Activated naive CD8-positive, alpha-beta T cell treated with anti-CD3 and anti-CD28 coated beads, Interleukin-2, amount 10 ng/mL, durations not matched to agents 7 days and 5 days (primary cell): ENCODE data around the gene LRRC45. TPM values are rescaled to one million over a fixed set of nuclear protein-coding genes. Genes with fewer than 3 reads are reported as not detected.
A peak's percentile ranks its signal among the peaks of the same experiment; 100 is the strongest.
"Not testable (repeated sequence)": the region's sequence is repeated elsewhere in the genome, so short reads cannot be mapped to it uniquely, and the experiment has no call there.

Experiments used
- ATAC-seq: fragments of 150-1000 bp; cut with Tn5 transposase; one replicate; pipeline ENCODE4 v1.10.0; 2021; ENCODE audit warnings: low read depth, moderate library complexity
- POLR2A ChIA-PET: fragments of 350-600 bp; sonication (Branson Sonifier 250); formaldehyde crosslinking; loops from one replicate; lab custom pipeline; 2021; ENCODE audit warnings: antibody characterized with exemption; lab: Charles Lee
- DNase-seq: peaks from one replicate; pipeline ENCODE4 v3.0.0; 2021
- H3K27ac Mint-ChIP-seq: one replicate; pipeline ENCODE4 v1.8.0; 2022; ENCODE audit warnings: mild to moderate bottlenecking, mixed read lengths
- H3K27me3 Mint-ChIP-seq: one replicate; pipeline ENCODE4 v1.8.0; 2022; ENCODE audit warnings: mild to moderate bottlenecking, moderate library complexity, mixed read lengths
- H3K36me3 Mint-ChIP-seq: one replicate; pipeline ENCODE4 v1.8.0; 2021; ENCODE audit warnings: mild to moderate bottlenecking, mixed read lengths
- H3K4me1 Mint-ChIP-seq: one replicate; pipeline ENCODE4 v1.8.0; 2021; ENCODE audit warnings: mixed read lengths
- H3K4me3 Mint-ChIP-seq: one replicate; pipeline ENCODE4 v1.8.0; 2022; ENCODE audit warnings: mild to moderate bottlenecking, moderate library complexity, mixed read lengths
- H3K9me3 Mint-ChIP-seq: one replicate; pipeline ENCODE4 v1.8.0; 2021; ENCODE audit warnings: mixed read lengths
- total RNA-seq, 2 experiments: library from RNA; stranded (reverse); gene quantifications; one replicate each; pipeline ENCODE4 v1.2.3, GENCODE V29; 2021

The LRRC45 gene
- total RNA-seq, 2 experiments from 2014 or later = 41.6 to 45.1 TPM

GRCh38 chr17:82034371-82035011, 11.4 kb downstream of the LRRC45 start:
- Mint-ChIP-seq H3K27ac (no peak overlapping the region), H3K4me3 (no peak overlapping the region), H3K4me1 (peaks cover 25% of the 10 kb centered on the region), H3K27me3 (no peaks in the 10 kb centered on the region), H3K9me3 (no peaks in the 10 kb centered on the region), H3K36me3 (peaks cover 12% of the 10 kb centered on the region)
- POLR2A ChIA-PET = interaction anchor here (1.0 kb wide), 1 partner anchor 64 kb away, joined by 4 read pairs; the partner anchor contains the start of gene FASN
- DNase-seq = no peak
- no peak for ATAC-seq

- POLR2A ChIA-PET = interaction anchor here (0.7 to 1.0 kb wide), 2 partner anchors 13 to 63 kb away, joined by 3 to 4 read pairs; partner anchors contain the start of genes CENPX, FASN and LRRC45
- no peak for DNase-seq
- H3K27ac Mint-ChIP-seq = no peak overlapping the region
- peaks cover 9% of the 10 kb centered on the region for H3K36me3 Mint-ChIP-seq
- no peaks in the 10 kb centered on the region for H3K9me3 Mint-ChIP-seq
- peak overlapping the region; percentile 29 for H3K4me3 Mint-ChIP-seq
- H3K4me1 Mint-ChIP-seq = peaks cover 21% of the 10 kb centered on the region
- no peaks in the 10 kb centered on the region for H3K27me3 Mint-ChIP-seq
- ATAC-seq = no peak
Observed at GRCh38 chr17:82035488-82035887, 12.4 kb downstream of the LRRC45 start.

GRCh38 chr17:82035956-82036633, 13.0 kb downstream of the LRRC45 start:
- POLR2A ChIA-PET = interaction anchor here (0.7 to 1.2 kb wide), 2 partner anchors 13 to 15 kb away, joined by 3 read pairs; partner anchors contain the start of genes CENPX and LRRC45
- ATAC-seq (no peak), DNase-seq (no peak)
- H3K4me3 Mint-ChIP-seq = peak overlapping the region; percentile 91
- H3K27me3 Mint-ChIP-seq = no peaks in the 10 kb centered on the region
- peaks cover 20% of the 10 kb centered on the region for H3K4me1 Mint-ChIP-seq
- H3K36me3 Mint-ChIP-seq = peaks cover 9% of the 10 kb centered on the region
- H3K9me3 Mint-ChIP-seq = no peaks in the 10 kb centered on the region
- H3K27ac Mint-ChIP-seq = no peak overlapping the region

GRCh38 chr17:82036634-82037091, 13.6 kb downstream of the LRRC45 start:
- H3K27me3 Mint-ChIP-seq = no peaks in the 10 kb centered on the region
- ATAC-seq = no peak
- peaks cover 20% of the 10 kb centered on the region for H3K4me1 Mint-ChIP-seq
- peak overlapping the region; percentile 91 for H3K4me3 Mint-ChIP-seq
- peaks cover 9% of the 10 kb centered on the region for H3K36me3 Mint-ChIP-seq
- H3K9me3 Mint-ChIP-seq = no peaks in the 10 kb centered on the region
- POLR2A ChIA-PET = interaction anchor here (1.2 to 1.6 kb wide), 2 partner anchors 14 to 266 kb away, joined by 3 to 4 read pairs; no protein-coding TSS in a partner anchor
- peak overlapping the region; percentile 54 for H3K27ac Mint-ChIP-seq
- no peak for DNase-seq

- peak within 1 kb of the TSS; percentile 91 for H3K4me3 Mint-ChIP-seq
- H3K36me3 Mint-ChIP-seq = peaks cover 9% of the 10 kb centered on the region
- ATAC-seq (peak; percentile 95), DNase-seq (peak; percentile 99)
- no peaks in the 10 kb centered on the region for H3K9me3 Mint-ChIP-seq
- H3K27me3 Mint-ChIP-seq = no peaks in the 10 kb centered on the region
- H3K4me1 Mint-ChIP-seq = peaks cover 20% of the 10 kb centered on the region
- peak within 1 kb of the TSS; percentile 95 for H3K27ac Mint-ChIP-seq
- POLR2A ChIA-PET = interaction anchor here (0.5 to 2.1 kb wide), 25 partner anchors 11 to 268 kb away, joined by 3 to 13 read pairs (median 4); partner anchors contain the start of genes ALYREF, ANAPC11, CENPX and DUS1L
Observed at GRCh38 chr17:82037092-82037888, 14.2 kb downstream of the LRRC45 start, which contains the start of gene DCXR. Gene DCXR, minus strand, starts transcription at chr17:82037697. Its CDS starts 15 bp downstream, at chr17:82037682.

- Mint-ChIP-seq H3K4me1 (peaks cover 20% of the 10 kb centered on the region), H3K27me3 (no peaks in the 10 kb centered on the region), H3K36me3 (peaks cover 8% of the 10 kb centered on the region), H3K9me3 (no peaks in the 10 kb centered on the region), H3K4me3 (peak overlapping the region; percentile 91), H3K27ac (peak overlapping the region; percentile 95)
- POLR2A ChIA-PET = interaction anchor here (0.5 to 2.1 kb wide), 24 partner anchors 10 to 267 kb away, joined by 3 to 13 read pairs (median 4); partner anchors contain the start of genes ALYREF, ANAPC11, CENPX and DUS1L
- ATAC-seq = no peak
- DNase-seq = no peak
Observed at GRCh38 chr17:82037889-82038195, 14.7 kb downstream of the LRRC45 start.

- not testable (repeated sequence) for DNase-seq, H3K36me3 Mint-ChIP-seq, H3K9me3 Mint-ChIP-seq, ATAC-seq, H3K27ac Mint-ChIP-seq, H3K27me3 Mint-ChIP-seq
- POLR2A ChIA-PET = interaction anchor here (2.1 kb wide), 1 partner anchor 112 kb away, joined by 5 read pairs; no protein-coding TSS in a partner anchor
- Mint-ChIP-seq H3K4me1 (peaks cover 20% of the 10 kb centered on the region), H3K4me3 (peak overlapping the region; percentile 12)
Observed at GRCh38 chr17:82038796-82039409, 15.8 kb downstream of the LRRC45 start.

- H3K9me3 Mint-ChIP-seq = no peaks in the 10 kb centered on the region
- no peaks in the 10 kb centered on the region for H3K27me3 Mint-ChIP-seq
- H3K27ac Mint-ChIP-seq = no peak overlapping the region
- peaks cover 20% of the 10 kb centered on the region for H3K4me1 Mint-ChIP-seq
- POLR2A ChIA-PET = no interaction called here
- ATAC-seq = no peak
- DNase-seq = no peak
- no peak overlapping the region for H3K4me3 Mint-ChIP-seq
- H3K36me3 Mint-ChIP-seq = peaks cover 7% of the 10 kb centered on the region
Observed at GRCh38 chr17:82039695-82040299, 16.7 kb downstream of the LRRC45 start.

- POLR2A ChIA-PET = interaction anchor here (0.8 to 1.7 kb wide), 2 partner anchors 18 to 188 kb away, joined by 4 read pairs; partner anchors contain the start of genes LRRC45 and SLC16A3
- no peak overlapping the region for H3K4me3 Mint-ChIP-seq
- no peak for DNase-seq
- peaks cover 12% of the 10 kb centered on the region for H3K4me1 Mint-ChIP-seq
- no peak for ATAC-seq
- H3K27me3 Mint-ChIP-seq = no peaks in the 10 kb centered on the region
- no peaks in the 10 kb centered on the region for H3K36me3 Mint-ChIP-seq
- H3K9me3 Mint-ChIP-seq = no peaks in the 10 kb centered on the region
- H3K27ac Mint-ChIP-seq = no peak overlapping the region
Observed at GRCh38 chr17:82041144-82041814, 18.2 kb downstream of the LRRC45 start.

GRCh38 chr17:82042649-82043048, 19.5 kb downstream of the LRRC45 start:
- H3K4me3 Mint-ChIP-seq = no peak overlapping the region

GRCh38 chr17:82043507-82043906, 20.4 kb downstream of the LRRC45 start:
- H3K27me3 Mint-ChIP-seq = no peaks in the 10 kb centered on the region
- peaks cover 9% of the 10 kb centered on the region for H3K4me1 Mint-ChIP-seq
- DNase-seq (no peak), ATAC-seq (no peak)
- no peak overlapping the region for H3K4me3 Mint-ChIP-seq
- no peaks in the 10 kb centered on the region for H3K9me3 Mint-ChIP-seq
- H3K36me3 Mint-ChIP-seq = peaks cover 2% of the 10 kb centered on the region
- H3K27ac Mint-ChIP-seq = no peak overlapping the region
- POLR2A ChIA-PET = interaction anchor here (0.7 to 1.0 kb wide), 2 partner anchors 53 to 78 kb away, joined by 3 to 5 read pairs; no protein-coding TSS in a partner anchor

More at GRCh38 chr17:82042649-82043048, 19.5 kb downstream of the LRRC45 start:
- peaks cover under 1% of the 10 kb centered on the region for H3K36me3 Mint-ChIP-seq
- H3K9me3 Mint-ChIP-seq = no peaks in the 10 kb centered on the region
- ATAC-seq = no peak
- H3K27ac Mint-ChIP-seq = no peak overlapping the region
- DNase-seq = no peak
- H3K27me3 Mint-ChIP-seq = no peaks in the 10 kb centered on the region
- peaks cover 13% of the 10 kb centered on the region for H3K4me1 Mint-ChIP-seq
- POLR2A ChIA-PET = interaction anchor here (1.0 kb wide), 1 partner anchor 54 kb away, joined by 3 read pairs; no protein-coding TSS in a partner anchor
